GM12891 (cell line): ENCODE measurements around the gene MAMDC2.

ENCODE experiments used
- PAX5 ChIP-seq: IDR thresholded peaks from 2 replicates; pipeline ENCODE4 v1.6.1; 2011; ENCODE audit warnings: low read length, moderate library complexity, mild to moderate bottlenecking; ENCODE audit not compliant: insufficient read depth, severe bottlenecking
- POLR2A ChIP-seq: IDR thresholded peaks from 2 replicates; pipeline ENCODE4 v1.6.1; 2011; ENCODE audit warnings: low read depth, low read length, control low read depth
- POLR2AphosphoS5 ChIP-seq: IDR thresholded peaks from 2 replicates; pipeline ENCODE4 v1.6.1; 2011; ENCODE audit warnings: low read depth, low read length, control low read depth
- SPI1 ChIP-seq: IDR thresholded peaks from 2 replicates; pipeline ENCODE4 v1.6.1; 2011; ENCODE audit warnings: low read depth, low read length, control low read depth
- TAF1 ChIP-seq: IDR thresholded peaks from 2 replicates; pipeline ENCODE4 v1.6.1; 2011; ENCODE audit warnings: low read depth, low read length, control low read depth

DNA sequence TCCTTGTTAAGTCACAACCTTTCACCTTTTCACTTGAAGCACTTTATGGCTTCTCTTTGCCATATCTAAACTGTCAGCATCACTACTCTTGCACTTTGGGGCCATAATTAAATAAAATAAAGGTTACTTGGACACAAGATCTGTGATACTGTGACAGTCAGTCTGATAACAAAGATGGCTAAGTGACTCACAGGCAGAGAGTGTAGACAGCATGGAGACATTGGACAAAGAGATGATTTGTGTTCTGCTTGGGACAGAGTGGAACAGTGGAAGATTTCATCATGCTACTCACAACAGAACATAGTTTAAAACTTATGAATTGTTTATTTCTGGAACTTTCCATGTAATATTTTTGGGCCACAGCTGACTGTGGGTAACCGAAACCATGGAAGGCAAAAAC lies 133.5 kb downstream of the MAMDC2 start:
- no peak for TF ChIP-seq POLR2A
- TF ChIP-seq POLR2AphosphoS5 = no peak
- no peak for TF ChIP-seq TAF1
- TF ChIP-seq SPI1 = no peak
- TF ChIP-seq PAX5 = no peak
